ENCODE data around the gene TRIM24.

DNA sequence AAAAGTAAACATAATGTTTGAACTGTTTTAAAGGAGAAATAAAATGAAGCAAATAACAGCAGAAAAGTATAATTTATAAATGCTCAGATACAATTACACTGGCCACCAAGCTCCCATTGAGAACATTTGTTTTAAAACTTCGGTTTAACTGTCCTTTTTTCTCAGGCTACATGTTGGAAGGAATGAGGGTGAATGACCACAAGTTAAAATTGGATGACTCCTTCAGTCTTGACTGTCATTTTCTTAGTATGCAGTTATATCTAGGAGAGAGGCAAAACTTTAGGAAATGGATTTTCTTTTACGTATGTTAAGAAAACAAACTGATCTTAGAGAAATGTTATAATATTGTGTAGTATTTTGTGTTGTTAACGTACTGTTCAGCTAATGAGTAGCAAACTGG is 5.0 kb downstream of the TRIM24 start:
- TF ChIP-seq CTCF (IDR thresholded peaks at IDR 0.05; ENCODE audit: low read depth, low read length) (no peak), POLR2A (IDR thresholded peaks at IDR 0.05; ENCODE audit: extremely low read depth, insufficient read length) (no peak), MYC (IDR thresholded peaks at IDR 0.05; ENCODE audit: low read depth, low read length) (no peak)
